ENCODE data around the gene SPTBN5.

DNA sequence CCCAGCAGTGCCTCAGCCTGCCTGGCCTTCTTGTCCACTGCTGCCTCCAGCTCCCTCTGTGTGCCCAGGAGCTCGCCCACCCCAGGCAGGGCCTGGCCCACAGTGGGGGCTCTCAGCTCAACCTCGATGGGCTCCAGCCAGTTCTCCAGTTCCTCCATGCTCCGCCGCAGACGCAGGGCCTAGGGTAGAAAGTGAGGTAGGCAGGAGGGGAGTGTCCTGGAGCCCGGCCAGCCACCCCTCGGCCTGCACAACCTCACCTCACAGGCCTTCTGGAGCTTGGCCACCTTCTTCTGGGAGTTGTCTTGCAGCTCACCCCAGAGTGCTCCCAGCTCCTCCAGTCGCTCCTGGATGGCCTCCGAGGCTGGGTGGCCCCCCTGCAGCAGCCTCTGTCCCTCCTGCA is 36.5 kb downstream of the SPTBN5 start:
- TF ChIP-seq, protein P1, sequence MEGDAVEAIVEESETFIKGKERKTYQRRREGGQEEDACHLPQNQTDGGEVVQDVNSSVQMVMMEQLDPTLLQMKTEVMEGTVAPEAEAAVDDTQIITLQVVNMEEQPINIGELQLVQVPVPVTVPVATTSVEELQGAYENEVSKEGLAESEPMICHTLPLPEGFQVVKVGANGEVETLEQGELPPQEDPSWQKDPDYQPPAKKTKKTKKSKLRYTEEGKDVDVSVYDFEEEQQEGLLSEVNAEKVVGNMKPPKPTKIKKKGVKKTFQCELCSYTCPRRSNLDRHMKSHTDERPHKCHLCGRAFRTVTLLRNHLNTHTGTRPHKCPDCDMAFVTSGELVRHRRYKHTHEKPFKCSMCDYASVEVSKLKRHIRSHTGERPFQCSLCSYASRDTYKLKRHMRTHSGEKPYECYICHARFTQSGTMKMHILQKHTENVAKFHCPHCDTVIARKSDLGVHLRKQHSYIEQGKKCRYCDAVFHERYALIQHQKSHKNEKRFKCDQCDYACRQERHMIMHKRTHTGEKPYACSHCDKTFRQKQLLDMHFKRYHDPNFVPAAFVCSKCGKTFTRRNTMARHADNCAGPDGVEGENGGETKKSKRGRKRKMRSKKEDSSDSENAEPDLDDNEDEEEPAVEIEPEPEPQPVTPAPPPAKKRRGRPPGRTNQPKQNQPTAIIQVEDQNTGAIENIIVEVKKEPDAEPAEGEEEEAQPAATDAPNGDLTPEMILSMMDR (IDR thresholded peaks at IDR 0.05) = no peak
- TF ChIP-seq POLR2A (IDR thresholded peaks at IDR 0.05) = no peak
